ENCODE measurements around the gene APOD.
"Not testable (repeated sequence)": the region's sequence is repeated elsewhere in the genome, so short reads cannot be mapped to it uniquely, and the experiment has no call there.

The APOD gene

DNA sequence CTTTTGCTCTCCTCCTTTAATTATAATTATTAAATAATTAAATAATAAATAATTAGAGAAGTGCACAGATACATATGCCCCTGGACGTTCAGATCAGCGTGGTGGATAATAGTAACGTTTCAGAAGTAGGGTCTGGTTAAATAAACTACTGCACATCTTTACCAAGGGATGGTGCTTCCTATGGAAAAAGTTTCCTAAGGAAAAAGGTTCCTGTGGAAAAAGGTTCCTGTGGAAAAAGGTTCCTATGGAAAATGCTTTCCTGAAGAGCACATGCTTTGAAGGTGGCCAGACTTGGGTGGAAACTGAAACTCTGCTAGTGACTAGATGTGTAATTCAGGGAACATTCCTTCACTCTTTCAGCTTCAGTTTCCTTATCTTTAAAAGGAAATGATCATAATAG is 37.4 kb upstream of the APOD start:
- FAIRE-seq; DNase-seq (ENCODE audit: insufficient read length, low spot score): not testable (repeated sequence)

GRCh38 chr3:195620476-195620875 is 36.7 kb upstream of the APOD start:
- not testable (repeated sequence) for DNase-seq (ENCODE audit: insufficient read length, low spot score); FAIRE-seq

DNA sequence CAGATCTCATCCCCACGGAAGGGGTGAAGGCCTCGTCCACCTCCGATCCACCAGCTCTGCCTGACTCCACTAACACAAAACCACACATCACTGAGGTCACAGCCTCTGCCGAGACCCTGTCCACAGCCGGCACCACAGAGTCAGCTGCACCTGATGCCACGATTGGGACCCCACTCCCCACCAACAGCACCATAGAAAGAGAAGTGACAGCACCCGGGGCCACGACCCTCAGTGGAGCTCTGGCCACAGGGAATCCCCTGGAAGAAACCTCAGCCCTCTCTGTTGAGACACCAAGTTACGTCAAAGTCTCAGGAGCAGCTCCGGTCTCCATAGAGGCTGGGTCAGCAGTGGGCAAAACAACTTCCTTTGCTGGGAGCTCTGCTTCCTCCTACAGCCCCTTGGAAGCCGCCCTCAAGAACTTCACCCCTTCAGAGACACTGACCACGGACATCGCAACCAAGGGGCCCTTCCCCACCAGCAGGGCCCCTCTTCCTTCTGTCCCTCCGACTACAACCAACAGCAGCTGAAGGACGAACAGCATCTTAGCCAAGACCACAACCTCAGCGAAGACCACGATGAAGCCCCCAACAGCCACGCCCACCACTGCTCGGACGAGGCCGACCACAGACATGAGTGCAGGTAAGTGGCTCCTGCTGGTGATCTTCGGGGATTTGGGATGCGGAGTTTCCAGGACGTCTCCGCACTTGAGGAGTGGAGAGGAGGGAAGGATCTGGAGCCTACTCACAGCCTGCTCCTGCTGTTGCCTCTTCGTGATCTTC is 36.0 kb upstream of the APOD start:
- not testable (repeated sequence) for DNase-seq (ENCODE audit: insufficient read length, low spot score)
- FAIRE-seq = peak; percentile 26

DNA sequence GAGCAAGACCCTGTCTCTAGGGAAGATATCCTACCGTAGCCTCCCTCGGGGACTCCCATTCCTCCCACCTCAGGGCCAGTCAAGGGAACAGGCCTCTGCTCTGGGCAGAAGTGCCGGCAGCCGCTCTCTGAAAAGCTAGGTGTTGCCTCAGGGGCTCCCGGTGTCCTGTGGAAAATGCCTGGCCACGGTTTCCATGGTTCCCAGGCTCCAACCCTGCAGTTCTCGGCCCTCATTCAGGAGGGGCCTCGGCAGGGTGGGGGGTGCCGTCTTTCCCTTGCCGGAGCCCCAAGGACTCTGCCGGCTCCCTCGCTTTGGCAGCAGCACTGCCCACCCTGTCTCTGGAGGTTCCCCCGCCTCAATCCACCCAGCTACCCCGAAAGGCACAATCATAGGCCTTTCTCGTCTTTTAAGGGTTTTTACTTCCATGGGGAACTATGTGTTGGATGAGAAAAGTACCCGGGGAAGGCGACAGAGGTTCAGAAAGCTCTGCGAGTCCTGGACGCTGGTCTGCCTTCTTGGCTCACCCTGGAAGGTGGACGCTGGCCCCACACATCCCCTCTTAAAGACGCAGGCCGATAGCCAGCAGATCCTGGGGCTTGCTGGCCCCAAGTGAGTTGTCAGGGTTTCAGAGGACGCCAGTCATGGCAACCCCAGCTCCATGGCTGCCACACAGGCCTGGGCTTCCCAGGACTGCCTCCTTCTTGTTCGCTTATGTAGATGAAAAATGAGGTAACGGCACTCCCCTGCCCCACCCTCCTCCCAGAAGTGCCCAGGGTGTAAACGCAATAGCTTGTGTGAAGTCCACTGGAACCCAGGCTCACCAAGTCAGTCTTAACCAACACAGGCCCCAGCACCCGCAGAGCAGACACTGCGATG is 34.3 kb upstream of the APOD start:
- DNase-seq (ENCODE audit: insufficient read length, low spot score); FAIRE-seq: not testable (repeated sequence)

DNA sequence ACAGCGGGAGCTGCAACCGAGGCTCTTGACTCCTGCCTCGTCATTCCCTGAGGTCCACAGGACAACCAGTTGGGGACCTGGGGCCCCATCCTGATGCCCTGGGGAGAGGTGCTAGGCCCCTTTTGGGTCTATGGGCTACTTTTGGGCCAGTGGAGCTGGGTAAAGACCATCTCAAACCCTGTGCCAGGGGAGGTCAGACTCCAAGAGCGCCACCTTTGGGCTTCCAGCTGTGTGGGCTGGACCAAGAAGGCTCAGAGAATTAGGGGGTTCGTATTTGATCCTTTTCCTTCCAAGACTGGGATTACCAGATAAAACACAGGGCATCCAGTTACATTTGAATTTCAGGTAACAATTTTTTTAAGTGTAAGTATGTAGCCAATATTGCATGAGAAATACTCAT is 33.4 kb upstream of the APOD start:
- not testable (repeated sequence) for DNase-seq (ENCODE audit: insufficient read length, low spot score); FAIRE-seq

DNA sequence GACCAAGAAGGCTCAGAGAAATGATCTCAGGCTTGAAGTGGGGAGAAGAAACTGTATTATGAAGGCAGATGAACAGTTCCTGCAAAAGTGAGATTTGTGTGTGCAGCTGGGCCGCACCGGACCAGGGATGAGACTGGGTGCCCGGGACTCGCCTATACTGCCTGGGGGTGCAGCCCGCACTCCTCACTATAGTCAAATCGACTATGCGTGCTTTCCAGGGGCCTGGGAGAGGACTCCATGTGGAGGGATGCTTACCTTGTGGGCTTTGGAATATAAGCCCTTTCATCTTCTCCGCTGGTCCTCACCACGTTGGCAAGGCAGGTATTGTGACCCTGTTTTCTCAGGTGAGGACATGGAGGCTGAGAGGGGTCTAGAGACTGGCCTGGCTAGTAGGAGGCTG is 32.9 kb upstream of the APOD start:
- FAIRE-seq (no peak), DNase-seq (ENCODE audit: insufficient read length, low spot score) (no peak)
- no peak for TF ChIP-seq POLR2AphosphoS5 (IDR thresholded peaks at IDR 0.05; ENCODE audit: low read depth, low read length)
- no peak for TF ChIP-seq POU2F2 (IDR thresholded peaks at IDR 0.05; ENCODE audit: low read depth, low read length)
- TF ChIP-seq POLR2A (IDR thresholded peaks at IDR 0.05; ENCODE audit: low read depth, low read length) = no peak
- TF ChIP-seq TAF1 (IDR thresholded peaks at IDR 0.05; ENCODE audit: low read depth, low read length) = no peak
- TF ChIP-seq PAX5 (IDR thresholded peaks at IDR 0.05; ENCODE audit: insufficient read depth, low read length, severe bottlenecking) = no peak
- TF ChIP-seq SPI1 (IDR thresholded peaks at IDR 0.05; ENCODE audit: low read depth, low read length) = no peak

DNA sequence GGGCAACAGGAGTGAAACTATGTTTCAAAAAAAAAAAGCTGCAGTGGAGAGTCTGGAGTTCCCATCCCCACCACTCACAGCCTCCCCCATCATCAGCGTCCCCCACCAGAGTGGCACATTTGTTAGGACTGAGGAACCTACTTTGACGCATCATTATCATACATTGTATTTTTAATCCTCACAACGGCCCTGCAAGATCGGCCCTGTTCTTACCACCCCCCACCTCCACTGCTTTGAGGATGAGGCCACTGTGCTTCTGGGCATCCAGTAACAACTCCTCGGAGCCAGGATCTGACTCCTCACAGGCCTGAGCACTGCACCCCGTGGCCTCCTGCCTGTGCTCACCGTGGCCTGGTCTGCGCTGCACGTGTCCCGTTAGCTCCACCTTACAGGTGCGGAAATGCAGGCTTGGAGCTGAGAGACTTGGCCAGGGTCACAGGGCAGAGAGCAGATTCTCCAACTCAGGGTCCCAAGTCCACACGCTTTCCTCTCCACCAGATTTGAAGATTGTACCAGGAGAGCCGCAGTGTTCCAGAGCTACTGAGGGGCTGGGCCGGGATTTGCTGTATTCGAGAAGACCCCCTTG is 32.3 kb upstream of the APOD start:
- DNase-seq (ENCODE audit: insufficient read length, low spot score); FAIRE-seq: not testable (repeated sequence)

- not testable (repeated sequence) for DNase-seq (ENCODE audit: insufficient read length, low spot score)
- peak; percentile 63 for FAIRE-seq
Observed at GRCh38 chr3:195614672-195615504, 31.1 kb upstream of the APOD start.

DNA sequence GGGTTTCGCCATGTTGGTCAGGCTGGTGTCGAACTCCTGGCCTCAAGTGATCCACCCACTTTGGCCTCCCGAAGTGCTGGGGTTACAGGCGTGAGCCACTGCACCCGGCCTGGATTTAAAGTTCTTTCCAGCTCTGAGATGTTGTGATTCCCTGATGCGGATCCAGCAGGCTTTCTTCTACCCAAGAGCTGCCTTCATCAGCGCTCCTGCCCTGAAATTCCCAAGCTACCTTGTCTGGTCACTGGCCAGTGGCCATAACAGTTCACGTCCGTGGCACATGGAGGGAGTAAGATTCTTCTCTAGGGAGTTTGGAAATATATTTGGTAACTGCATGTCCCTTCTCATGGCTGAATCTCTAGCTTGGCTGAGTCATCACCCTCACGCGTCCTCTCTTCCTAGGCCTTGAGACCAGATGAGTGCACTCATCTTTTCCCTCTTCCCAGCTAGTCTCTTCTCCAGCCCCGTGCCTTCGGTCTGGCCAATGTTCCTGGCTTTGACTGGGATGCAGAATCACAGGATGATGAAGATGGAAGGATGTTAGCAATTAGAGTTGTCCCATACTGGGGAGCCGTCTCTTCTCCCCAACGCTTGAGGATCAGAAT is 29.8 kb upstream of the APOD start:
- DNase-seq (ENCODE audit: insufficient read length, low spot score) = no peak
- no peak for TF ChIP-seq PAX5 (IDR thresholded peaks at IDR 0.05; ENCODE audit: insufficient read depth, low read length, severe bottlenecking)
- TF ChIP-seq POLR2AphosphoS5 (IDR thresholded peaks at IDR 0.05; ENCODE audit: low read depth, low read length) = no peak
- TF ChIP-seq TAF1 (IDR thresholded peaks at IDR 0.05; ENCODE audit: low read depth, low read length) = no peak
- TF ChIP-seq POLR2A (IDR thresholded peaks at IDR 0.05; ENCODE audit: low read depth, low read length) = no peak
- TF ChIP-seq SPI1 (IDR thresholded peaks at IDR 0.05; ENCODE audit: low read depth, low read length) = no peak
- no peak for TF ChIP-seq POU2F2 (IDR thresholded peaks at IDR 0.05; ENCODE audit: low read depth, low read length)
- no peak for FAIRE-seq

DNA sequence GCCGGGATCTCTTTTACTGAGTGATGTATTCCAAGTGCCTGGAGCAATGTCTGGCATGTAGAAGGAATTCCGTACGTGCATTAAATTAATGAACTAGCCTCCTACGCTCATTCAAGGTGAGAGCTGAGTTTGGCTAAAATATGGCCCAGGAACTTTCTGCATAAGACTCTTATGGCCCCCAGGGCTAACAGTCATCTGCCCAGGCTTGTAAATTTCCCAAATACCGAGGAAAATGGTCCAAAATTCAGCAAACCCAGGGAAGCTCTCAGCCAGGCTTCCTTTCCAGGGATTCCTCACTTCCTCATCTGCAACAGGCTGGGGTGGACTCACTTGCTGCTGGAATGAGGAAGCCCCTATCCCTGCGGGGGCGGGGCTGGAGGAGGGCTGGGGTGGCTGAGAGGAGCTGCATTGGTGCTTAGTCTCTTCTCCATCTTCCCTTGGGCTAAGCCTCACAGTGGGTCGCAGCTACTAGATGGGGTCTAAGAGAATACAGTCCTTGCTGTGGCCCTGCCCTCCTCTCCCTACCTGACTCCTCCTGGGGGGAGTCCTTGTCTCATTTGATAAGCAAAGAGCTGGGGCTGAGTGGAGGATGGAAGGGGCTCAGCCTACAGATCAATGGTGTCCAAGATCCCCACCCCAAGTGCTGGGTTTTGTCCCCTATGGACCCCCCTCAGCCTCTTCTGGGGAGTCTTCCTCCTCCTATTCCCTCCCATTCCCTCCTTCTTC is 28.5 kb upstream of the APOD start:
- FAIRE-seq (no peak), DNase-seq (ENCODE audit: insufficient read length, low spot score) (no peak)
- TF ChIP-seq POLR2A (IDR thresholded peaks at IDR 0.05; ENCODE audit: low read depth, low read length) = no peak
- TF ChIP-seq SPI1 (IDR thresholded peaks at IDR 0.05; ENCODE audit: low read depth, low read length) = no peak
- no peak for TF ChIP-seq POU2F2 (IDR thresholded peaks at IDR 0.05; ENCODE audit: low read depth, low read length)
- TF ChIP-seq TAF1 (IDR thresholded peaks at IDR 0.05; ENCODE audit: low read depth, low read length) = no peak
- no peak for TF ChIP-seq PAX5 (IDR thresholded peaks at IDR 0.05; ENCODE audit: insufficient read depth, low read length, severe bottlenecking)
- no peak for TF ChIP-seq POLR2AphosphoS5 (IDR thresholded peaks at IDR 0.05; ENCODE audit: low read depth, low read length)
